Epithelial cell of proximal tubule (primary cell): ENCODE measurements around the gene SLC25A41. TPM values are rescaled to one million over a fixed set of nuclear protein-coding genes. Genes with fewer than 3 reads are reported as not detected.

Experiments used
- DNase-seq: peaks from one replicate; pipeline ENCODE4 v3.0.0-alpha.2; 2011; ENCODE audit warnings: low read depth
- H3K4me3 ChIP-seq: 2 replicates; pipeline ENCODE4 v1.5.1; 2011; ENCODE audit warnings: low read depth, mild to moderate bottlenecking, low read length
- CTCF ChIP-seq: conservative IDR thresholded peaks from 2 replicates; pipeline ENCODE4 v1.5.1; 2012; ENCODE audit warnings: low read depth, mild to moderate bottlenecking, low read length
- total RNA-seq: library from RNA; depleted of rRNA; stranded (reverse); fragments of >200 nt; gene quantifications from 2 replicates; pipeline ENCODE4 v1.2.3, GENCODE V29; 2015

Gene SLC25A41
- total RNA-seq, 1 donor from 2014 or later: 0.23 TPM

- no peak for TF ChIP-seq CTCF
- no peak for DNase-seq
- no peak overlapping the region for H3K4me3 ChIP-seq
Measured at GRCh38 chr19:6471076-6471475, 37.5 kb upstream of the SLC25A41 start.

GRCh38 chr19:6470173-6470572, 36.6 kb upstream of the SLC25A41 start:
- H3K4me3 ChIP-seq: no peak overlapping the region
- no peak for DNase-seq
- TF ChIP-seq CTCF: no peak

GRCh38 chr19:6467384-6467783, 33.8 kb upstream of the SLC25A41 start:
- DNase-seq: no peak
- no peak for TF ChIP-seq CTCF
- H3K4me3 ChIP-seq: no peak overlapping the region

- DNase-seq: no peak
- H3K4me3 ChIP-seq: no peak overlapping the region
- no peak for TF ChIP-seq CTCF
Measured at GRCh38 chr19:6466526-6467248, 33.1 kb upstream of the SLC25A41 start.

GRCh38 chr19:6465663-6466062, 32.1 kb upstream of the SLC25A41 start:
- no peak for TF ChIP-seq CTCF
- no peak for DNase-seq
- no peak overlapping the region for H3K4me3 ChIP-seq

- no peak for TF ChIP-seq CTCF
- H3K4me3 ChIP-seq: peak overlapping the region; percentile 92
- DNase-seq: no peak
Measured at GRCh38 chr19:6465006-6465405, 31.4 kb upstream of the SLC25A41 start.
